ENCODE measurements around the gene PGM2.

The PGM2 gene

DNA sequence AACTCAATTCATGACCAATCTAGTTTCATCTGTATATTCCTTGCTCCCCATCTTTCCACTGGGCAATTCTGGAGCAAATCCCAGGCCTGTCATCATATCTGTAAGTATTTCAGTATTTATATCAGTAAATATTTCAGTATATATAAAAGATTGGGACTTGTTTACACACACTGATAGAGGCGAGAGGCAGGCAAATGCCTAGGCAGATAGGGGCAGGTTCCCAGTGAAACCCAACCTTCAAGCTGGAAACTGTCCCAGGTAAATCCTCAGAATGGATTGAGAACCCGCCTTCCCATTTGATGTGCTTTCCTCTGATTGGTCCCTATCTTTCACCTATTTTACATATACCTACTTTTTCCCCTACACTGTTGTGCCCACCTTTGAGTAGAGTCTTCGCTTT is 40.6 kb downstream of the PGM2 start:
- no peak for DNase-seq

DNA sequence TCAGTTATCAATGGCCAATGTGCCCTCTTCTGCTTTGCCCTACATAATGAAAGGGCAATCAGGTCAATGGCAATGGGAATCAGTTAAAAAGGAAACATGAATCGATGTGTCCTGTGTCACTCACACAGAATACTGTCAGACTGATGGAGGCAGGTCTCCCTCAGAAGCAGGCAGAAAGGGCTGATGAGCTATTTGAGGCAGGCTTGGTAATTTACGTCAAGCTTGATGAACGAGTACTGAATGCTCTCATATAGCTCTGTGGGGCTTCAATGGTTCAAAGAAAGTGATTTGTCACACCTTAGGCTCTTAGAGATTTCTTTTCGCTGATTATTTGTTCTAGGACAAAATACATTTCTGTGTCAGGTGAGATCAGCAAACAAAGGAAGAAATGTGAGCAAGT is 41.8 kb downstream of the PGM2 start:
- no peak for DNase-seq

DNA sequence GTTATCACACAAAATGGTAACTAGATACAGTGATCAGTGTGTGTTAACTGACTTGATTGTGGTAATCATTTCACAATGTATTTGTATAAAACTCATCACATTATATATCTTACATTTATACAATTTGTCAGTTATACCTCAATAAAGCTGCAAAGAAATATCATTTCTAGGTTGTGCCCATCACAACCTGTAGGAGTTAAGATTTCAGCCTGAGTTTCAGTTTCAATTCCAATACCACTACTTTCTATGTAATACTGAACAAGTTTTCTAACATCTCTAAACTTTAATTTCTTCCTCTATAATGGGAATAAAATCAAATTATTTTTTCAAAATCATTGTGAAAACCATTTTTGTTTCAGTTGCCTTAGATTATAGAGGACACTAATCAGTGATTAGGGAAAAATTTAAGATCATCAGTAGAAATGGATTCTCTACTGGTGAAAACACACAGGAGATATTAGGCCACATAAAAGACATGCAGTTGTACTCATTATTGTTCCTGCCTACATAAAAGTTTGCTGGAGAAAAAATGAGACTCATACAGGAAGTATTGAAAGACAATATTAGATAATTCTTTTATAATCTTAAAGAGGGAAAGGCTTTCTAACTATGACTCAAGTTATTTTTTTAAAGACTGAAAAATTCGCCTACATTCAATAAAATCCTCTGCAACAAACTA is 46.0 kb downstream of the PGM2 start:
- DNase-seq = no peak

DNA sequence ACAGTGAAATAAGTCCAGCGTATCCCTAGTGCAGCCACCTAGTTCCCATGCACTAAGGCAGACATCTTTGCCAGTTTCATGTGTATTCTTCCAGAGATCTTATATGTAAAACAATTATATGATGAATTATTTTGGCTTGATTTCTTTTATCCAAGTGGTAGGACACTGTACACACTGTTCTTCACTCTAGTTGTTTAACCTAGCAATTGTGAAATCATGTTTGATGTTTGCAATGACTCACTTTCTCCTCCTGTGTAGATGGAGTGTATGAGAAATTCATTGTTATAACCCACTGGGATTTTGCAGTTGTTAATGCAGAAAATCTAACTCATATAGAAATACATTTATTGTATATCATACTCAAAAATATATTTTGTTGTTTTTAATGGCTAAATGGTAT is 46.9 kb downstream of the PGM2 start:
- no peak for DNase-seq

DNA sequence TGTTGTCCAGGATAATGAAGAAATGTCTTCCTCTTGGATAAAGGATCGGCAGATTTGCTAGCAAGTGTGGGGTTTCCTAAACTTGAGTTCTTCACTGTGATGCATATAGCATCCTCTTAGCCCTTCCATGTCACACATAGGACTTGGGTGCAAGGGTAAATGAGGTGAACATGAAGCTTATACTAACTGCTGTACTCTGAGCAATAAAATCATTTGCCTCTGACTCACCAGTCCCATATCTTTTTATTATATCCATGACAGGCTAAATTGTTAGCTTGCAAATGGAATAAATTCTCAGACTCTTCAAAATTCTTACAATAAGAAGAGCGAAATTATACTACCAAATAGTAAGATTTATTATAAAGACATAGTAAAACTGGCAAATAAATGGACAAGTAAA is 49.7 kb downstream of the PGM2 start:
- DNase-seq = no peak

DNA sequence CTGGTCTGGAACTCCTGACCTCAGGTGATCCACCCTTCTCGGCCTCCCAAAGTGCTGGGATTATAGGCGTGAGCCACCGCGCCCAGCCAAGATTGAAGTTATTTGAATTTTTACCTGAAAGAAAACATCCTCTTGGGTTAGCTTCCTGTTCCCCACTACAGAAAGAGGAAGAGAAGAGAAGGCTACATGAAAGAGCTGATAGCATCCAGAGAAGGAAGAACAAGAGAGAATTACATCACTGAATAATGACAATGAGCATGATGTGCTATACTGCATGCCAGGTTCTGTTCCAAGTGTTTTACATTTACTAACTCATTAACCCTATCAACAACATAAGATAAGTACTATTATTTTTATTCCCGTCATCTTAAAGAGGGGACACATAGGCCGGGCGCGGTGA is 52.9 kb downstream of the PGM2 start:
- DNase-seq = no peak

DNA sequence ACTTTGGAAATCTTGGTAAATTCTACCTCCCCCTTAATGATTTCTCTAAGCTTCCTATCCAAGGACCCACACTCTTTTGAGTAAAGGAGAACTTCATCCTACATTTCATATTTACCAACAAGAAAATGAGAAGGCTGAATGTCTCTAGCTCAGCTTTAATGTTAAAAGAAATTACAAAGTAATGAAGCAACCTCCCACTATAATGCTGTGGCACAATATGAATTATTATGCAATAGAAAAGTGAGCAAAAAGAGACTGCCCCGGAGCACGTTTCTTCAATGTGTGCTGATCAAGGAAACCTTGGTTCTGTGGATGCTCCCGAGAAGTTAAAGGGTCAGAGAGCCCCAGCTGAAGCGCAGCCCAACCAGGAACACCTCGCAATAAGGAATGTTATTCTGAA is 55.3 kb downstream of the PGM2 start:
- no peak for DNase-seq

DNA sequence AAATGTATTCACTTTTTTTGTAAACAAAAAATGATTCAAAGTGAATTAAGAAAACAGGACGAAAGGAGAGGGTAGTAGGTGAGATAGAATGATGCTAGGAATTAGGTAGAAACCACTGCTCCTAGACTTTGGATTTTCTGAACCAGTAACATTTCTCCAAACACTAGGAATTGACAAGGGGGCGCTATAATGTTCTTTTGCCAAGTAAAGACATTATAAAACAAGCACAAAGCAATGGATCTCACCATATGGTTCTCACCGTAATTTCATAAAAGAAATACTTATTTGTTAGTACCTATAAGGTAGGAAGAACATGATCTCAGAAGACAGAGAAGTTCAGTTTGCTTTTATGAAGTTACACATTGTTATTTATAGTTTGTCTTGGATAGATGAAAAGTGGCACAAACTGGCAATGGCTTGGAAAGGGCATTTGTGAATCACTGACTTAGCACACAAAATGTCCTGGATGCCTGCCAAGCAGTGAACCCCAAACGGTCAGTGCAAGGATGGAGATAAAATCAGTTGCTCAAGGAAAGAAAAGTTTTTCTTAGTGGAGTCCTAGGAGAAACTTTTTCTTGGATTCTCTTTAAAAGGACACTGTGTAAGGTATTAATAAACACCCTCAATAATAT is 56.3 kb downstream of the PGM2 start:
- DNase-seq = no peak

DNA sequence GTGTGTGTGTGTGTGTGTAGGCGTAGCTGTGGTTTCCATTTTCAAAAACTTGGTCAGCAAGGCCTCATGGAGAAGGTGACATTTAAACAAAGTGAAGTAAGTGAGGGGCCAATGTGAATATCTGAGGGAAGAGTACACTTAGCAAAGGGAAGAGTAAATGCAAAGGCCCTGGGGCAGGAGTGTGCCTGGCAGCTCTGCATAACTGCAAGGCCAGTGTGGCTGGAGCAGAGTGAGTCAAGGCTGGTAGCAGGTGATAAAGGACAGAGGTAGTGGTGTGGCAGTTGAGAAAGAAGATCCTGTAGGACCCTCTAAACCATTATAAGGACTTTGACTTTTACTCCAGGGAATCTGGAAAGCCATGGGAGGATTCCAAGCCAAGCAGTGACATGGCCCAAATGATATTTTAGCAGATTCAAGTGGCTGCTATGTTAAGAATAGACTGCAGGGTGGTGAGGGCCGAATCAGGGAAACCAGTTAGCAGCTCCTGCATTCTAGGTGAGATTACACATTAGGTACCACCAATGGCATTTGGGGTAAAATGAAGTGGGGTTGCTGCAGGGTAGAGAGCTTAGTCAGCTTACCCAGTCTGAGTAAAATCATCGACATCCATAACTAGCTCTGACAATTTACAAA is 58.5 kb downstream of the PGM2 start:
- no peak for DNase-seq

DNA sequence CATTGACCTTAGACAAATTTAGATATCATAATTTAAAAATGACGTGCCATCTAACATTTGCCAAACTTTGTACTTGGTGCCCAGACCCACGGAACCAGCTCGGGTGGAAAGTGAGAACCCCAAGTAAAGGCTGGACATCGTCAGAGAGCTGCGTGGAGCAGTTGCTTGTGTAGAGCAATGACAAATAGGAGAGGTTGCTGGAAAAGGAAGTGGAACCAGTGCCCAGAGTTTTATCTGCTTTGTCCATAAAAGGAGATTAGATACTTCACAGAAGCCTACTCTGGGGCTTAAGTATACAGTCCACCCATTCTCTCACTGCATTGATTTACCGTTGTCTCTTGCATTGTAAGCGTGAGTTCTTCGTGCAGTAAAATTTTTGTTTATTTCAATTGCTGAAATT is 59.0 kb downstream of the PGM2 start:
- DNase-seq = no peak

DNA sequence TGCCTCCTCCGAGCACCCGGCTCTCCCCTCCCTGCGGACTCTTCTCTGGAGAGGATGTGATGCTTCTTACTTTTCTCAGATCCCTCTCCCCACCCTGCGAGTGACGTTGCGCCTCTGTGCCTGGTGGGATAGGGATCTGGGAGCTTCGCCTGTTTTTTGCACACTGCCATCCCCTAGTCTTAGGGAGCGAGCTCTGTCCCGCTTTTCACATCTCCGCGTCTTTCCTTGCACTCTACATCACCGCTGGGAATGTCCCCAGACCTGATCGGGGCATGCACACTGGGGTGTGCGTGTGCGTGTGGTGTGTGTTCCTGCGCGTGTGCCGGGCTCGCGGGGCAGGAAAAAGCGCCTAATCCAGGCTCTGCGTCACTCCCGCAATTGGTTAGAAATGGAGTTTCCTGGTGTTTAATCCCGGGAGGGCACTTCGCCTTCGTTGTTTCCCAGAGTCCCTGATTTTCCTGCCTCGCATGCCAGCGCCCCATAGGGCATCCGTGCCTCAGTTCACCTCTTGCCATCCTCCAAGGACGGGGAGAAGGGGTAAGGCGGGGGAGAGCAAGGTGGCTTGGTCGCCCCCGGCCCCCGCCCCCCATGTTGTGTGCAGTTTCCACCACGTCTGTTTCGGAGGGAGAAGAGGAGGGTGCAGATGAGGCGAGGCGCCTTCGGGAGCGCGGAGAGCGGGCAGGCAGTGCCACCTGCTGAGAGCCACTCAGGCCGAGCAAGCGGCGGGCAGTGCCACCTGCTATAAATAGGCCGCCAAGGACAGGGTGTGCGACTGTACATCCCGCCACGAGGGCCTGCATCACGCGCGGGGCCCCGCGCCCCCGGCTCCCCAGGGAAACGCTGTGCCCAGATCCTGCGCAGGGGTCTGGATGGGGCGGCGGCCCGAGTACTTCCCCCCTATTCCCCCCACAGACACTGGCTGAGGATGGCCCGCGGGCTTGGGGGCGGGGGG is 63.6 kb downstream of the PGM2 start:
- DNase-seq = no peak

DNA sequence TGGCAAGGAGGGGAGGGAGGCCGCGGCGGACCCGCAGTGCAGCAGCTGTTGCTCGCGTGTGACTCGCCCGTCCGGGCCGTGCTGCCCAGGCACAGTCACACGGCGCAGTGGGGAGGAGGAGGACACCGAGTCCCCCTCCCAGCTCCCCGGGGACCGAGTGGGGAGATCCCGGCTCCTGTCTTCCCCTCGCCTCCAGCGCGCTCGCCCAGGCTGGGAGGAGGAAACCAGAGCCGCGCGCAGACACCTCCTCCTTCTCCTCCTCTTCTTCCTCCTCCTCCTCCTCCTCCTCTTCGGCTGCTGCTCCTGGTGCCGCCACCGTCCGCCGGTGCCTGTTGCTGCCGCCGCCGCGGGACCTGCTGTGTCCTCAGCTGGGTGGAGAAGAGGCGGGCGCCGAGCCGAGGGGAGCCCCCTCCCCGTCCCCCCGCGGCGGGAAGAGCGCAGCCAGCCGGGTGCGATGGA is 64.3 kb downstream of the PGM2 start, which contains the start of gene TBC1D1:
TBC1D1 (plus strand) TSS at position 284 of the 459 bp plus-strand sequence. CDS start 11,012 bp downstream, outside the sequence.
- DNase-seq = no peak

DNA sequence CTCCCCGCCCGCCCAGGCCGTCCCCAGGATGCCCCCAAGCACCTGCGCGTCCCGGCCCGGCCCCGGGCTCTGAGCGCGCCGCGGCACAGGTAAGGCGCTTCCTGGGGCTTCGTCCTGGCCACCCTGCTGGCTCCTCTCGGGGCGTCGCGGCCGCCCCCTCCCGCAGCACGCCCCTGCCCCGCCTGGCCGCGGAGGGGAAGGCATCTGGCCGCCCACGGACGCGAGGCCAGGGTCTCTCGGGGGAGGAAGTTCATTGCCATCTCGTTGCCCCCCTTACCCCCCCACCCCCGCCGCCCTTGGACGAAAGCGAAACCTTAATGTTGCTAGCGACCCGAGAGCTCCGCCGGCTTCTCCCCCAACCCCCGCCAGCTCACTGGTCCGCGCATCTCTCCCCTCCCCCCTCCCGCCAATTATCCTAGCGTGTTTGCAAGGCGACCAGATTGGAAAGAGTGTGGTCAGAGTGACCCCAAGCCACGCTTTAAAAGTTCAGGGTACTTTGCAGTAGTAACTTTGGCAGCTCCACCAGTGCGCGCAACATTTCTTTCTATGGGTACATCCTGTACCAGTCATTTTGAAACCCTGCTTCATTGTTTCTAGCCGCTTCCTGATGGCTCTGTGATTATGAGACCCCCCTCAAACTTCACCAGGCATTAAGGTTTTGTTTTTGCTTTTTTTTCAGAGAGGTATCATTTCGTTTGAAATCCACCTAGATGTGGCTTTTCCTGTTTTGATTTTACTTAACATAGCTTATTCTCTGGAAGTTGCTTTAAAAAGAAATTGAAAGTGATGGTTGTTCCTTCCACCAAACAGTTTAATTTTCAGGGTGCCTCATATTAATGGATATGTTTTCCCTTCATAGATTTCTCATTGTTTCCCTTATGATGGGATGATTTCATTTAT is 65.0 kb downstream of the PGM2 start:
- no peak for DNase-seq

DNA sequence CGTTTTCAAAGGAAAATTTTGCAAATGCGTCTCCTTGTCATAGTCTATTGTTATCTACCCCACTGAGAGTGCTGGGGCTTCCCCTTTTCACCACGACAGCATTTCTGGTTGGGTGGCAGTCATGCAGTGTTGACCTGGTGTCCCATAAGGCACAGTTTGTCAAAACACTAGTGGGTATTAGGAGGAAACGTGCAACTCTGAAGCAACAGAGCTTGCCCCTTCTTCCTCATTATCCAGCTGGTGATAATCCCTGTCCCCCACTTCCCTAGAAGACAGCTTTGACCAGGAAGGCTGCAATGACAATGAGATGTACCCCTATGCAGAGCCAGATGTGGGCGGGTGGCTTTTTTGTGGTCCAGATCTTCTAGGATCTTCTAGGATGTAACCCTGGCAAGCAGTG is 66.2 kb downstream of the PGM2 start:
- no peak for DNase-seq

DNA sequence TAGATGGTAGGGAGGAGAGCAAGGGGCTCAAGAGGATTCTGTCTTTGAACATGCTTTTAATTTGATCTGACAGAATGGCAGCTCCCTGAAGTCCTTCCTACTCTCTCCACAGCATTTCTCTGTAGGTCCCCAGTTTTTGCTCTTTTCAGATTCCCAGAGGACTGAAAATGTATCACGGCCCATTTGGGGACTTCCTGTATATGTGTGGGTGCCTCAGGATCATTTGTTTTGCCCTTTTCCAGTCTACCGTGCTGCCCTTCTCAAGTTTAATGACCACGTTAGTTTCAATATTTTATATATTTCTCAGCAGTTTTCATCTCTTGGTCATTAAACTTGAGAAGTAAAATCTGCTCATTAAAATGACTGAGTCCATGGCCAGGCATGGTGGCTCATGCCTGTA is 66.7 kb downstream of the PGM2 start:
- DNase-seq = no peak

DNA sequence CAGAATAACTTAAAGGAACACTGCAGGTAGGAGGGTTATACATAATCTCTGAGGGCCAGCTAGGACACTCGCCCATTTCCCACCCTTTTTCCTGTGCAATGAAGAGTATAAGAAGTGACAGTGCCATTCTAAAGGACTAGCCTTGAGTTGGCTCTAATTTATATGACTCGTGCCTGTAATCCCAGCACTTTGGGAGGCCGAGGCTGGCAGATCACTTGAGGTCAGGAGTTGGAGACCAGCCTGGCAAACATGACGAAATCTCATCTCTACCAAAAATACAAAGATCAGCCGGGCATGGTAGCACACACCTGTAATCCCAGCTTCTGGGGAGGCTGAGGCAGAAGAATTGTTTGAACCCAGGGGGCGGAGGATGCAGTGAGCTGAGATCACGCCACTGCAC is 68.8 kb downstream of the PGM2 start:
- DNase-seq = no peak

DNA sequence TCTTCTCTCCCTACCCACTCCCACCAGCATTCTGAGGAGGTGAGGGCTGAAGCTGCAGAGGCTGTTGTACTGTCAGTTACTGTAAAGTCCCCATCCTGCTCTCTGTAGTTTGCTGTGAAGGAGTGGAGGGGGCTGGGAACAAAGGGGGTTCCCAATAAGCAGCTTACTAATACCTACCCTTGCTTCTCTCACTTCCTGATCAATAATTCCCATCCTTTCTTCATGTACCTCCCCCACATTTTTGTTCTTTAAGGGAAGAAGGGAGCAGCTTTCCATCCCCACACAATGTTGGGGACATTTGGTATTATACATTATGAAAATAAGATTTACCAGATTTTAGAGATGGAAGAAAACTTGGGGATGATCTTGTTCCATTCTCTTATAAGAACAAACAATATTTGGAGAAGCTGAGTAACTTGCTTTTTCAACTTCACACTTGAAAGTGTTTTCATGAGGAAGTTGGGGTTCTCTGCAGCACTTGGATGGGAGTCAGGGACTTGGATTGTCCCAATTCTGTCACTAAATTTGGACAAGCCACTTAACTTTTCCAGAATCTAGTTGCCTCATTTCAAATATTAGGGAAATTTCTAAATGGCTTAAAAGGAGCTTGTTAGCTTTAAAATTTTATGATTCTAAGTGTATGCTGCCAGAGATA is 69.8 kb downstream of the PGM2 start:
- no peak for DNase-seq

DNA sequence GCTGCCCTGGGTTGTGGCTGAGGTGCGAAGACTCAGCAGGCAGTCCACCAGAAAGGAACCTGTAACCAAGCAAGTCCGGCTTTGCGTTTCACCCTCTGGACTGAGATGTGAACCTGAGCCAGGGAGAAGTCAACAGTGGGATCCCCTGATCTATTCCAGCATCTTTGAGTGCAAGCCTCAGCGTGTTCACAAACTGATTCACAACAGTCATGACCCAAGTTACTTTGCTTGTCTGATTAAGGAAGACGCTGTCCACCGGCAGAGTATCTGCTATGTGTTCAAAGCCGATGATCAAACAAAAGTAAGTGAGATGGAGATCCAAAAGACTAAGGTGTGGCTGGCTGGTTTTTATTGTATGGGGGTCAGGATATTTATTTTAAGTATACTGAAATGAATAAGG is 75.7 kb downstream of the PGM2 start:
- DNase-seq = no peak

DNA sequence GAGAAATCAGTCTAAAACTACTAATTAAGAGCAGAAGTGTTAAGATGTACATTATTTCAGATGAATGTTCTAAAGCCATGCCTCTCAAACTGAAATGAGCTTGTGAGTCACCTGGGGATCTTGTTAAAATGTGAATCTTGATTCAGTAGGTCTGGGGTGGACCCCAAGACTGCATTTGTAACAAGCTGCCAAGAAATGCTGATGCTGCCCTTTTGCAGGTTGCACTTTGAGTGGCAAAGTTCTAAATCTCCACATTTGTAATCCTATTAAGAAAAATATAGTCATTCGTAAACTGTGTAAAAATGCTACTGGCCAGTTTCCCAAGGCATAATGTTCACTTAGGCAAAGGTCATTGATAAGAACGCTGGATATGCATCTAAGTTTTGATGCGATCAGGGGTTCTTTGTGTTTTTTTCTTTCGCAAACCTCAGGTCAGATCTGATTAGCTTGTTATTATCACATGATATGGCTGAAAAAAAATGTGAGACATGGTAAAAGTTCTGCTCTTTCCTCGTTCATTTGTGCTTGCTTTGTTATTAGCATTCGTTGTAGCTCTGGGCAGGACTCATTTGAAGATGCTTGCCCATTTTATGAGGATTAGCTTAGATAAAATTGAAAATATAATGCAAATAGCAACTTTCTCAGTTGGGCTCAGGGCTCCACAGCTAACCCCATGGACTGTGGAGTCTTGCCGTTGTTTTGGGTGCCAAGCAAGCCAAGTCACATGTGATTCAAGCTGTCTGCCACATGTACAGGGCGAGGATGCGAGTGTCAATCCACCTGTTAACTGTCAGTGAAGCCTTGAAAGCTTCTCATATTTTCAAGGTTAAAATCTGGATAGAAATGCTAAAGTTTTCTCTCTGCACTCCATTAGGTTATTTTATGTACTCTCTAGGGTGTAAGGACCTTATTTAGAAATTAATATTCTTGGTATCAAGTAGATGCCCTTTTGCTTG is 76.5 kb downstream of the PGM2 start:
- DNase-seq = no peak

DNA sequence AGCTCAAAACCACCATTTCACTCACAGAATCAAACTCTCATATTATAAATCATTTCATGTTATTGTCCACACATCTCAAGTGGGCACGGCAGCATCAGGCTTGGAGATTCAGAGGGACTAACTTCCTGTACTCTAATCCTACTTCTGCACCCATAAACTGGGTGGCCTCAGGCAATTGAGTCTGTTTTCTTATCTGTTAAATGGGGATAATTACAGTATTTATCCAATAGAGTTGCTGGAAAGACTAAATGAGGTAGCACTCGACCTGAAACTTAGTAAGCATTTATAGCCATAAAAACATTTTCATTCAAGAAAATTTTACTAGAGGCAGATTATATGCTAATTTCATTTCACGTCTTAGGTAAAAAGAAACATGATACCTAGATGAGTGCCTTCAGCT is 77.4 kb downstream of the PGM2 start:
- DNase-seq = no peak
